ENCODE results near the gene THOC6.

- TF ChIP-seq EZH2 (optimal IDR thresholded peaks at IDR 0.05; ENCODE audit: low read depth, low read length): no peak
- TF ChIP-seq, protein P1, sequence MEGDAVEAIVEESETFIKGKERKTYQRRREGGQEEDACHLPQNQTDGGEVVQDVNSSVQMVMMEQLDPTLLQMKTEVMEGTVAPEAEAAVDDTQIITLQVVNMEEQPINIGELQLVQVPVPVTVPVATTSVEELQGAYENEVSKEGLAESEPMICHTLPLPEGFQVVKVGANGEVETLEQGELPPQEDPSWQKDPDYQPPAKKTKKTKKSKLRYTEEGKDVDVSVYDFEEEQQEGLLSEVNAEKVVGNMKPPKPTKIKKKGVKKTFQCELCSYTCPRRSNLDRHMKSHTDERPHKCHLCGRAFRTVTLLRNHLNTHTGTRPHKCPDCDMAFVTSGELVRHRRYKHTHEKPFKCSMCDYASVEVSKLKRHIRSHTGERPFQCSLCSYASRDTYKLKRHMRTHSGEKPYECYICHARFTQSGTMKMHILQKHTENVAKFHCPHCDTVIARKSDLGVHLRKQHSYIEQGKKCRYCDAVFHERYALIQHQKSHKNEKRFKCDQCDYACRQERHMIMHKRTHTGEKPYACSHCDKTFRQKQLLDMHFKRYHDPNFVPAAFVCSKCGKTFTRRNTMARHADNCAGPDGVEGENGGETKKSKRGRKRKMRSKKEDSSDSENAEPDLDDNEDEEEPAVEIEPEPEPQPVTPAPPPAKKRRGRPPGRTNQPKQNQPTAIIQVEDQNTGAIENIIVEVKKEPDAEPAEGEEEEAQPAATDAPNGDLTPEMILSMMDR (IDR thresholded peaks at IDR 0.05; ENCODE audit: low read length): no peak
Measured at GRCh38 chr16:2981899-2982250, 42.0 kb upstream of the THOC6 start.
